Natural killer cell (primary cell): Measurements from ENCODE around the gene P3R3URF. TPM values are rescaled to one million over a fixed set of nuclear protein-coding genes. Genes with fewer than 3 reads are reported as not detected.

Experiments used
- ATAC-seq, 3 donors: fragments of 150-1000 bp in 2 of 3; fragments of 200-7000 bp in 1 of 3; cut with Tn5 transposase; 1 replicate in 1 of 3; 2 replicates in 2 of 3; pipeline ENCODE4 v1.10.0; 2021; ENCODE audit warnings: mild to moderate bottlenecking in 2 of 3, moderate library complexity in 2 of 3
- DNase-seq, 2 donors: peaks; one replicate each; pipeline versions ENCODE4 v3.0.0 to v3.0.0-alpha.2; 2013 to 2021; ENCODE audit warnings: mixed read lengths in 1 of 2
- H3K27ac ChIP-seq: one replicate; pipeline ENCODE4 v1.5.1; 2013; ENCODE audit warnings: mild to moderate bottlenecking, low read length
- H3K27me3 ChIP-seq: one replicate; pipeline ENCODE4 v1.6.1; 2013; ENCODE audit warnings: low read length; ENCODE audit not compliant: control insufficient read depth, insufficient read depth
- H3K36me3 ChIP-seq: one replicate; pipeline ENCODE4 v1.6.1; 2013; ENCODE audit warnings: low read length; ENCODE audit not compliant: control insufficient read depth, insufficient read depth
- H3K4me1 ChIP-seq: one replicate; pipeline ENCODE4 v1.6.1; 2013; ENCODE audit warnings: low read length; ENCODE audit not compliant: control insufficient read depth, insufficient read depth
- H3K4me3 ChIP-seq: one replicate; pipeline ENCODE4 v1.5.1; 2013; ENCODE audit warnings: low read length
- H3K9me3 ChIP-seq: one replicate; pipeline ENCODE4 v1.6.1; 2013; ENCODE audit warnings: low read length; ENCODE audit not compliant: control insufficient read depth, insufficient read depth
- H3K27ac Mint-ChIP-seq, 2 donors: one replicate each; pipeline ENCODE4 v1.8.0; 2022; ENCODE audit warnings: mild to moderate bottlenecking in 2 of 2, mixed read lengths in 2 of 2, moderate library complexity in 1 of 2
- H3K27me3 Mint-ChIP-seq, 2 donors: one replicate each; pipeline ENCODE4 v1.8.0; 2022; ENCODE audit warnings: low read depth in 2 of 2, mixed read lengths in 2 of 2
- H3K36me3 Mint-ChIP-seq: one replicate; pipeline ENCODE4 v1.8.0; 2022; ENCODE audit warnings: mixed read lengths
- H3K4me1 Mint-ChIP-seq, 2 donors: one replicate each; pipeline ENCODE4 v1.8.0; 2022; ENCODE audit warnings: mixed read lengths in 2 of 2
- H3K4me3 Mint-ChIP-seq: one replicate; pipeline ENCODE4 v1.8.0; 2022; ENCODE audit warnings: mild to moderate bottlenecking, moderate library complexity, mixed read lengths
- H3K9me3 Mint-ChIP-seq, 2 donors: one replicate each; pipeline ENCODE4 v1.8.0; 2022; ENCODE audit warnings: mixed read lengths in 2 of 2
- CTCF ChIP-seq: fragments of 200-600 bp; IDR thresholded peaks from one replicate; pipeline ENCODE4 v1.8.0; 2022; ENCODE audit warnings: antibody characterized with exemption
- WGBS: methylation state at CpG from one replicate; pipeline ENCODE4 v1.1.7; 2013; ENCODE audit warnings: missing lambda C conversion rate; ENCODE audit not compliant: insufficient coverage; 5-methylcytosine and 5-hydroxymethylcytosine counted together
- intact Hi-C: fragments of 100-400 bp; cut with micrococcal nuclease; formaldehyde crosslinking; loops from one replicate; pipeline ENCODE4 v1.14.2; 2022
- total RNA-seq, 4 donors: library from RNA; stranded (reverse); fragments of 120-200 nt in 1 of 4; gene quantifications; one replicate each; pipeline versions ENCODE4 v1.2.3 to v1.2.4, GENCODE V29; 2013 to 2022

P3R3URF gene
- total RNA-seq, 3 donors from 2014 or later (not counting 1 experiment from before 2014, with no cell fraction given): not detected

DNA sequence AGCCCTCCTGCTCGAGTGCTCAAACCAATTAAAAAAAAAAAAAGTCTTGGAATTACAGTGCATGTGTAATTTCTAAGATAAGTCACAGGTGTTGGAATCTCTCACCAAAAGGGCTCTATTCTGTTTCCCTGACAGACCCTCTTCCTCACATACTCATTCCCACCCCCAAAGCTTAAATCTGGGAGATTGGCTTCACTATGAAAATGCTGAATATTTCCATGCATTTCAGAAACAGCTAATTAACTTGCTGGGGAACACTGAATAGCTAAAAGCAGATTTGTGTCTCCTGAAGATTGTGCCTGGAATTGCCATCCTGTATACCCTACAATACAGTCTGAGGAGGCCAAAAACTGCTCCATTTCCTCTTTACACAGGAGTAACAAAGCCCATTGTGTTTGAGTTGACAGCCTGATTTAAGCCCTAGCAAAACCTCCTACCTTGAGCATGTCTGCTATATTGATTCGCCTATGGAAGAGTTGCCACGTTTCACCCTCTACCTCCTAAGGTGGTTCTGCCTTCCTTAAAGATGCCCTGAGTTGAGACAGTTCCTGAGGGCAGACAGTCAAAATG lies 42.4 kb downstream of the P3R3URF start:
- Histone ChIP-seq H3K27me3 (peaks cover 13% of the 10 kb centered on the region), H3K36me3 (no peaks in the 10 kb centered on the region), H3K4me3 (no peak overlapping the region), H3K9me3 (no peaks in the 10 kb centered on the region), H3K4me1 (peaks cover 16% of the 10 kb centered on the region), H3K27ac (peak overlapping the region; percentile 88)
- H3K36me3 Mint-ChIP-seq: no peaks in the 10 kb centered on the region
- ATAC-seq (no peak), DNase-seq (peak in 1 of 2 donors; percentile 5)
- 83% methylated on average over 3 of the region's 3 CpGs for WGBS
- H3K4me1 Mint-ChIP-seq: peaks cover 31 to 32% of the 10 kb centered on the region in 2 donors
- H3K4me3 Mint-ChIP-seq: peak overlapping the region; percentile 100
- H3K27ac Mint-ChIP-seq: peak overlapping the region; percentile 94 to 98
- no peaks in the 10 kb centered on the region for H3K9me3 Mint-ChIP-seq
- peaks cover 11 to 31% of the 10 kb centered on the region in 2 donors for H3K27me3 Mint-ChIP-seq
- no peak for TF ChIP-seq CTCF
- intact Hi-C loops: loop anchor here (2.0 kb wide), 1 partner anchor 113 kb away; the partner anchor contains the start of gene RAD54L

DNA sequence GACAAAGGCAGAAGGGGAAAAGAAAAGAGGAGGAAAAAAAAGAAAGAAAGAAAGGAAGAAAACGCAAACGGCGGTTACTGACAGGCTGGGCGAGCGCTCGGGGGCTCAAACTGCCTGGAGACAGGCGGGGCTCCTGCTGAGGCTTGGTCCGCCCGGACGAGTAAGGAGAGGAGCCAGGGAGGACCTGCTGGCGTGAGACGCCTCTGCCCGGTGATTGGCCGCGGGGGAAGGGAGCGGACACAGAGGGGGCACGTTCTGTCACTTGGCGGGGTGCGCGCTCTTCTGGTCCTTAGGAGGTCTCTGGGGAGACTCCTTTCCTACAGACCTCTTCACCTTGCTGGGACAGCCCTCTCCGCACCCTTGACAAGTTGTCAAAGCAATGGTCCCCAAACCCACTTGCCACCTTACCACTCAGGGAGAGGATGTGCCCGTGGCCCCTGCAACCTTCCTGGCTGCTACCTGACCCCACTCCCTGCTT lies 43.1 kb downstream of the P3R3URF start:
- H3K36me3 ChIP-seq: no peaks in the 10 kb centered on the region
- peak overlapping the region; percentile 94 to 98 for H3K27ac Mint-ChIP-seq
- peaks cover 31 to 32% of the 10 kb centered on the region in 2 donors for H3K4me1 Mint-ChIP-seq
- no peak for TF ChIP-seq CTCF
- H3K4me1 ChIP-seq: peaks cover 16% of the 10 kb centered on the region
- H3K27me3 ChIP-seq: peaks cover 13% of the 10 kb centered on the region
- H3K4me3 Mint-ChIP-seq: peak overlapping the region; percentile 100
- ATAC-seq (peak; percentile 57 to 65 (median 63)), DNase-seq (no peak)
- no peaks in the 10 kb centered on the region for H3K36me3 Mint-ChIP-seq
- H3K9me3 ChIP-seq: no peaks in the 10 kb centered on the region
- peak overlapping the region; percentile 74 for H3K4me3 ChIP-seq
- H3K27me3 Mint-ChIP-seq: peaks cover 13 to 35% of the 10 kb centered on the region in 2 donors
- intact Hi-C loops: loop anchor here (2.0 kb wide), 1 partner anchor 114 kb away; the partner anchor contains the start of gene RAD54L
- no peaks in the 10 kb centered on the region for H3K9me3 Mint-ChIP-seq
- WGBS: under 1% methylated on average over 22 of the region's 22 CpGs
- H3K27ac ChIP-seq: peak overlapping the region; percentile 88

- intact Hi-C loops: loop anchor here (2.0 kb wide), 1 partner anchor 114 kb away; the partner anchor contains the start of gene RAD54L
- H3K36me3 ChIP-seq: no peaks in the 10 kb centered on the region
- ATAC-seq: peak; percentile 83 to 90 (median 89)
- peak within 1 kb of the TSS; percentile 88 for H3K27ac ChIP-seq
- H3K4me3 Mint-ChIP-seq: peak within 1 kb of the TSS; percentile 100
- H3K9me3 Mint-ChIP-seq: no peaks in the 10 kb centered on the region
- H3K4me1 ChIP-seq: peaks cover 16% of the 10 kb centered on the region
- peaks cover 13 to 35% of the 10 kb centered on the region in 2 donors for H3K27me3 Mint-ChIP-seq
- peaks cover 13% of the 10 kb centered on the region for H3K27me3 ChIP-seq
- no peak for TF ChIP-seq CTCF
- H3K4me1 Mint-ChIP-seq: peaks cover 31 to 32% of the 10 kb centered on the region in 2 donors
- peak within 1 kb of the TSS; percentile 94 to 98 for H3K27ac Mint-ChIP-seq
- peak; percentile 72 to 93 for DNase-seq
- peak within 1 kb of the TSS; percentile 74 for H3K4me3 ChIP-seq
- 0% methylated on average over 55 of the region's 55 CpGs for WGBS
- H3K9me3 ChIP-seq: no peaks in the 10 kb centered on the region
- H3K36me3 Mint-ChIP-seq: no peaks in the 10 kb centered on the region
Measured at GRCh38 chr1:46132529-46133180, 43.6 kb downstream of the P3R3URF start, which contains the start of gene PIK3R3. TSS of gene PIK3R3 (minus strand) at chr1:46132629. CDS start at chr1:46131952, 677 bp downstream.
